Breast epithelium (tissue), 3 donors: ENCODE measurements around the gene ADGRV1.

Experiments
- POLR2A ChIP-seq: fragments of 450-650 bp; IDR thresholded peaks from one replicate; pipeline ENCODE4 v1.6.1; 2016; ENCODE audit warnings: antibody characterized with exemption, mild to moderate bottlenecking, moderate library complexity
- POLR2AphosphoS5 ChIP-seq, 3 donors: sonication (generic); formaldehyde crosslinking; IDR thresholded peaks; one replicate each; pipeline ENCODE4 v1.6.1; 2017; ENCODE audit warnings: antibody characterized with exemption in 3 of 3
- TF ChIP-seq, protein P1 (sequence below), 3 donors: fragments of 450-650 bp; IDR thresholded peaks; one replicate each; pipeline ENCODE4 v1.5.1; 2016 to 2017; ENCODE audit warnings: antibody characterized with exemption in 3 of 3, mild to moderate bottlenecking in 3 of 3, moderate library complexity in 3 of 3

DNA sequence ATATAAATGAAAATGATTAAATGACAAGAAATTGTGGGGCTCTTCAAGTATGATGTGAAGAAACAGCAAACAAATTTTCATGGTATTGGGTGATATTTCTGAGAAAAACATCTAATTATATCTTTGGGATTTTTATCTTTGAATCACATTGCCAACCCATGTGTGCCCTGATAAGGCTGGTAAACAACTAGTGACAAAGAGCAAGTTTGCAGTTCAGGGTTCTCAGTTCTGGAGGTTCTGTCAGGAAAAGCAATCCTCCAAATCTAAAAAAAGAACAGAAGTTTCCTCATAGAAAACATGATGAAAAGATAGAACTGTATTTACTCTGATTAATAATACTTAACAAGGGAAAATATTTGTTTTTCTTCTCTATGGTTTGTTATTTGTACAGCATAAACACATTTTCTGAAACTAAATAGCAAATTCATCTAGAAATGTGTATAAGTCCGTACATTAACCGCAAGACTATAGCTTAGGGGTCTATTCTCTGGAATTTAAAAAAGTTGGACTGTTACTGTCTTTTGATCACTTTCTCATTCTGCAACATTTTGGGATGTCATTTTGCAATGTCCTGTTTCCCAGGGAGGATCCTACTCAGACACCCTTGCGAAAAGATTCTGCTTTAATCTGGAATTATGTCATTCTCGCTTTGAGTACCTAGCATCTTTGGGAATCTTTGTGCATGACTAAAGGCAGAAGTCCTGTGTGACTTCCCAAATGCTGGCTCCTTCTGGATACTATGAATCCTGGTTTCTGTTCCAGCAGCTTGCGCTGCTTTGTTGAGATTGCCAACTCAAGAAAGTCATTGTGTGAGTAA lies 308.5 kb downstream of the ADGRV1 start:
- TF ChIP-seq, protein P1, sequence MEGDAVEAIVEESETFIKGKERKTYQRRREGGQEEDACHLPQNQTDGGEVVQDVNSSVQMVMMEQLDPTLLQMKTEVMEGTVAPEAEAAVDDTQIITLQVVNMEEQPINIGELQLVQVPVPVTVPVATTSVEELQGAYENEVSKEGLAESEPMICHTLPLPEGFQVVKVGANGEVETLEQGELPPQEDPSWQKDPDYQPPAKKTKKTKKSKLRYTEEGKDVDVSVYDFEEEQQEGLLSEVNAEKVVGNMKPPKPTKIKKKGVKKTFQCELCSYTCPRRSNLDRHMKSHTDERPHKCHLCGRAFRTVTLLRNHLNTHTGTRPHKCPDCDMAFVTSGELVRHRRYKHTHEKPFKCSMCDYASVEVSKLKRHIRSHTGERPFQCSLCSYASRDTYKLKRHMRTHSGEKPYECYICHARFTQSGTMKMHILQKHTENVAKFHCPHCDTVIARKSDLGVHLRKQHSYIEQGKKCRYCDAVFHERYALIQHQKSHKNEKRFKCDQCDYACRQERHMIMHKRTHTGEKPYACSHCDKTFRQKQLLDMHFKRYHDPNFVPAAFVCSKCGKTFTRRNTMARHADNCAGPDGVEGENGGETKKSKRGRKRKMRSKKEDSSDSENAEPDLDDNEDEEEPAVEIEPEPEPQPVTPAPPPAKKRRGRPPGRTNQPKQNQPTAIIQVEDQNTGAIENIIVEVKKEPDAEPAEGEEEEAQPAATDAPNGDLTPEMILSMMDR (IDR thresholded peaks at IDR 0.05): no peak
- no peak for TF ChIP-seq POLR2A
- TF ChIP-seq POLR2AphosphoS5 (IDR thresholded peaks at IDR 0.05): no peak
